RKO (cell line): ENCODE results near the gene CDON.

Experiments
- DNase-seq: peaks from one replicate; pipeline ENCODE4 v3.0.0-alpha.2; 2016; ENCODE audit warnings: low spot score

Gene CDON

GRCh38 chr11:126062679-126063506 lies at the start of gene CDON:
CDON (minus strand) TSS chr11:126062866; CDS start chr11:126023476, 39,390 bp downstream.
- DNase-seq = peak; percentile 93

GRCh38 chr11:126111458-126112116 lies 48.9 kb upstream of the CDON start:
- DNase-seq = no peak

GRCh38 chr11:126109941-126110731 lies 47.5 kb upstream of the CDON start:
- DNase-seq = no peak

GRCh38 chr11:126106594-126107328 lies 44.1 kb upstream of the CDON start:
- no peak for DNase-seq

- DNase-seq = no peak
Observed at GRCh38 chr11:126105748-126106080, 43.0 kb upstream of the CDON start.

GRCh38 chr11:126105022-126105747 lies 42.5 kb upstream of the CDON start:
- no peak for DNase-seq

- DNase-seq = no peak
Observed at GRCh38 chr11:126104420-126104819, 41.8 kb upstream of the CDON start.

GRCh38 chr11:126103150-126103549 lies 40.5 kb upstream of the CDON start:
- no peak for DNase-seq

GRCh38 chr11:126102436-126102981 lies 39.8 kb upstream of the CDON start:
- no peak for DNase-seq

- no peak for DNase-seq
Observed at GRCh38 chr11:126101930-126102283, 39.2 kb upstream of the CDON start.

- DNase-seq = no peak
Observed at GRCh38 chr11:126101251-126101929, 38.7 kb upstream of the CDON start.

GRCh38 chr11:126100716-126101115 lies 38.0 kb upstream of the CDON start:
- no peak for DNase-seq

- DNase-seq = no peak
Observed at GRCh38 chr11:126098204-126098769, 35.6 kb upstream of the CDON start.

- no peak for DNase-seq
Observed at GRCh38 chr11:126095745-126096144, 33.1 kb upstream of the CDON start.

- DNase-seq = no peak
Observed at GRCh38 chr11:126090452-126090851, 27.8 kb upstream of the CDON start.

- no peak for DNase-seq
Observed at GRCh38 chr11:126088999-126089398, 26.3 kb upstream of the CDON start.

GRCh38 chr11:126086248-126086647 lies 23.6 kb upstream of the CDON start:
- DNase-seq = no peak

- DNase-seq = no peak
Observed at GRCh38 chr11:126084608-126084912, 21.9 kb upstream of the CDON start.

GRCh38 chr11:126083829-126084607 lies 21.4 kb upstream of the CDON start:
- no peak for DNase-seq
